Stimulated activated CD8-positive, alpha-beta memory T cell treated with anti-CD3 and anti-CD28 coated beads, Interleukin-7, amount 100 ng/mL, for 4 hours (primary cell): ENCODE results near the gene SHF.

ENCODE experiments used
- DNase-seq, 2 donors: peaks; one replicate each; pipeline ENCODE4 v3.0.0-alpha.2; 2020; ENCODE audit warnings: low read depth in 2 of 2

Gene SHF

GRCh38 chr15:45126535-45127158 lies 61.1 kb downstream of the SHF start:
- peak in 1 of 2 donors; percentile 29 for DNase-seq

- DNase-seq: no peak
Observed at GRCh38 chr15:45123397-45123796, 64.4 kb downstream of the SHF start.

- no peak for DNase-seq
Observed at GRCh38 chr15:45122719-45123118, 65.0 kb downstream of the SHF start.

- DNase-seq: no peak
Observed at GRCh38 chr15:45121706-45122417, 65.9 kb downstream of the SHF start.

- DNase-seq: no peak
Observed at GRCh38 chr15:45121020-45121419, 66.7 kb downstream of the SHF start.

- DNase-seq: no peak
Observed at GRCh38 chr15:45120081-45120972, 67.4 kb downstream of the SHF start.

GRCh38 chr15:45118996-45119395 lies 68.8 kb downstream of the SHF start:
- DNase-seq: no peak

- DNase-seq: peak; percentile 66 to 71
Observed at GRCh38 chr15:45118131-45118588, 69.6 kb downstream of the SHF start.

- DNase-seq: no peak
Observed at GRCh38 chr15:45117308-45118130, 70.2 kb downstream of the SHF start.
